B cell (primary cell): Measurements from ENCODE around the gene CLDN4. TPM values are rescaled to one million over a fixed set of nuclear protein-coding genes. Genes with fewer than 3 reads are reported as not detected.

Source experiments
- ATAC-seq: fragments of 200-7000 bp; cut with Tn5 transposase; one replicate; pipeline ENCODE4 v1.10.0; 2021; ENCODE audit warnings: low read depth, mild to moderate bottlenecking, moderate number of reproducible peaks, moderate library complexity
- CTCF ChIA-PET: fragments of 350-600 bp; sonication (Branson Sonifier 250); formaldehyde crosslinking; loops from one replicate; lab custom pipeline; 2021; ENCODE audit warnings: antibody characterized with exemption, inconsistent platforms; lab: Charles Lee
- POLR2A ChIA-PET: fragments of 350-600 bp; sonication (Branson Sonifier 250); formaldehyde crosslinking; loops from one replicate; lab custom pipeline; 2021; ENCODE audit warnings: antibody characterized with exemption; lab: Charles Lee
- DNase-seq: peaks from one replicate; pipeline ENCODE4 v3.0.0; 2013
- H2AFZ ChIP-seq: 2 replicates; pipeline ENCODE4 v1.6.1; 2012; ENCODE audit warnings: mild to moderate bottlenecking, low read depth, low read length; ENCODE audit not compliant: insufficient read depth, poor library complexity, severe bottlenecking
- H3K27ac ChIP-seq, 2 donors: 1 replicate in 1 of 2; 2 replicates in 1 of 2; pipeline ENCODE4 v1.5.1; 2012 to 2013; ENCODE audit warnings: low read length in 2 of 2, mild to moderate bottlenecking in 2 of 2, moderate library complexity in 1 of 2
- H3K27me3 ChIP-seq, 4 experiments: fragments of 200-600 bp in 1 of 4; sonication (generic) in 1 of 4; replicated peaks in 1 of 4; 1 replicate in 2 of 4; 2 replicates in 2 of 4; pipeline versions ENCODE4 v1.6.1 to v1.7.0; 2013 to 2016; ENCODE audit warnings: low read length in 3 of 4, mild to moderate bottlenecking in 2 of 4, mixed read lengths in 1 of 4, moderate library complexity in 1 of 4; ENCODE audit not compliant: insufficient read depth in 4 of 4, control insufficient read depth in 3 of 4; ENCODE audit errors: control extremely low read depth in 1 of 4
- H3K36me3 ChIP-seq, 2 experiments: replicated peaks in 1 of 2; 1 replicate in 1 of 2; 2 replicates in 1 of 2; pipeline versions ENCODE4 v1.6.1 to v1.7.1; 2013; ENCODE audit warnings: low read length in 1 of 2; ENCODE audit not compliant: insufficient read depth in 2 of 2, control insufficient read depth in 1 of 2; ENCODE audit errors: control extremely low read depth in 1 of 2, extremely low read depth in 1 of 2
- H3K4me1 ChIP-seq, 2 donors: fragments of 200-600 bp in 1 of 2; sonication (generic) in 1 of 2; 1 replicate in 1 of 2; 2 replicates in 1 of 2; pipeline versions ENCODE4 v1.5.1 to v1.6.1; 2013 to 2017; ENCODE audit warnings: low read length in 2 of 2; ENCODE audit not compliant: control insufficient read depth in 2 of 2, insufficient read depth in 2 of 2
- H3K4me2 ChIP-seq: replicated peaks from 2 replicates; pipeline ENCODE3; 2012; ENCODE audit warnings: mild to moderate bottlenecking, low read depth, low read length; ENCODE audit not compliant: poor library complexity, severe bottlenecking
- H3K4me3 ChIP-seq, 5 experiments: fragments of 200-600 bp in 1 of 5; sonication (generic) in 1 of 5; 1 replicate in 3 of 5; 2 replicates in 2 of 5; pipeline versions ENCODE4 v1.5.1 to v1.7.0; 2011 to 2016; ENCODE audit warnings: low read length in 4 of 5, mild to moderate bottlenecking in 4 of 5, low read depth in 2 of 5, control low read depth in 1 of 5, moderate library complexity in 1 of 5; ENCODE audit not compliant: insufficient read depth in 1 of 5; ENCODE audit errors: control extremely low read depth in 1 of 5, extremely low read depth in 1 of 5
- H3K79me2 ChIP-seq: fragments of 200-600 bp; sonication (generic); one replicate; pipeline ENCODE4 v1.6.0; 2016; ENCODE audit warnings: low read length; ENCODE audit not compliant: control insufficient read depth, insufficient read depth
- H3K9ac ChIP-seq: fragments of 200-600 bp; sonication (generic); 2 replicates; pipeline ENCODE4 v1.6.1; 2017; ENCODE audit warnings: mild to moderate bottlenecking, low read length, moderate library complexity
- H3K9me3 ChIP-seq, 3 donors: one replicate each; pipeline versions ENCODE4 v1.6.1 to v1.7.1; 2013; ENCODE audit warnings: low read length in 2 of 3; ENCODE audit not compliant: control insufficient read depth in 2 of 3, insufficient read depth in 1 of 3; ENCODE audit errors: control extremely low read depth in 1 of 3
- H4K20me1 ChIP-seq: 2 replicates; pipeline ENCODE4 v1.6.0; 2012; ENCODE audit warnings: mild to moderate bottlenecking, low read length; ENCODE audit not compliant: insufficient read depth, control insufficient read depth, poor library complexity, severe bottlenecking
- H3K27ac Mint-ChIP-seq: one replicate; pipeline ENCODE4 v1.8.0; 2021; ENCODE audit warnings: mixed read lengths
- H3K27me3 Mint-ChIP-seq: one replicate; pipeline ENCODE4 v1.8.0; 2021; ENCODE audit warnings: mixed read lengths
- H3K4me1 Mint-ChIP-seq: one replicate; pipeline ENCODE4 v1.8.0; 2021; ENCODE audit warnings: mixed read lengths
- H3K4me3 Mint-ChIP-seq: one replicate; pipeline ENCODE4 v1.8.0; 2021; ENCODE audit warnings: mixed read lengths
- H3K9me3 Mint-ChIP-seq: one replicate; pipeline ENCODE4 v1.8.0; 2022; ENCODE audit warnings: mixed read lengths; ENCODE audit not compliant: insufficient read depth
- CTCF ChIP-seq: fragments of 200-600 bp; IDR thresholded peaks from one replicate; pipeline ENCODE4 v1.8.0; 2022; ENCODE audit warnings: antibody characterized with exemption, mild to moderate bottlenecking
- EZH2 ChIP-seq: IDR thresholded peaks from 2 replicates; pipeline ENCODE4 v1.6.1; 2012; ENCODE audit warnings: borderline replicate concordance, low read depth, mild to moderate bottlenecking, moderate library complexity, low read length; ENCODE audit not compliant: insufficient read depth, poor library complexity, severe bottlenecking
- WGBS: methylation state at CpG from one replicate; pipeline ENCODE4 v1.1.5; 2013; ENCODE audit warnings: missing lambda C conversion rate; ENCODE audit not compliant: insufficient coverage; 5-methylcytosine and 5-hydroxymethylcytosine counted together
- intact Hi-C: fragments of 100-400 bp; cut with micrococcal nuclease; formaldehyde crosslinking; loops from one replicate; pipeline ENCODE4 v1.10.0; 2022
- polyA plus RNA-seq: library from polyadenylated mRNA; depleted of rRNA; stranded (reverse); fragments of >200 nt; gene quantifications from 2 replicates; pipeline ENCODE4 v1.2.3, GENCODE V29; 2012
- total RNA-seq, 2 donors: library from RNA; stranded (reverse); fragments of 120-200 nt in 1 of 2; gene quantifications; 1 replicate in 1 of 2; 2 replicates in 1 of 2; pipeline versions ENCODE4 v1.2.3 to v1.2.4, GENCODE V29; 2013 to 2022

CLDN4 gene
- total and polyA plus RNA-seq, 2 donors (not counting 1 experiment from before 2014, with no cell fraction given) = 0.09 TPM; not detected in 1

GRCh38 chr7:73860859-73861258 lies 30.1 kb downstream of the CLDN4 start, which contains the start of gene TMEM270:
TMEM270 (plus strand) TSS chr7:73861159; CDS start chr7:73861195, 36 bp downstream.
- H3K4me3 ChIP-seq = no peak within 1 kb of the TSS
- TF ChIP-seq EZH2 (no peak), CTCF (no peak)
- no peaks in the 10 kb centered on the region for H4K20me1 ChIP-seq
- CTCF ChIA-PET = no interaction called here
- POLR2A ChIA-PET = no interaction called here
- H3K4me1 ChIP-seq = peaks cover 0 to 2% of the 10 kb centered on the region in 2 donors
- no peaks in the 10 kb centered on the region for H3K9me3 Mint-ChIP-seq
- ATAC-seq = no peak
- H3K27ac Mint-ChIP-seq = no peak within 1 kb of the TSS
- H2AFZ ChIP-seq = no peak within 1 kb of the TSS
- H3K4me2 ChIP-seq = no peak within 1 kb of the TSS
- peaks cover 0 to 2% (median 0%) of the 10 kb centered on the region in 4 experiments for H3K27me3 ChIP-seq
- intact Hi-C loops = no loop called here
- 91% methylated on average over 10 of the region's 11 CpGs for WGBS
- peaks cover under 1% of the 10 kb centered on the region for H3K4me1 Mint-ChIP-seq
- peaks cover 14% of the 10 kb centered on the region for H3K27me3 Mint-ChIP-seq
- no peak within 1 kb of the TSS for H3K9ac ChIP-seq
- no peaks in the 10 kb centered on the region for H3K36me3 ChIP-seq
- no peaks in the 10 kb centered on the region for H3K79me2 ChIP-seq
- H3K9me3 ChIP-seq = no peaks in the 10 kb centered on the region
- no peak for DNase-seq
- no peak within 1 kb of the TSS for H3K27ac ChIP-seq
- H3K4me3 Mint-ChIP-seq = no peak within 1 kb of the TSS

GRCh38 chr7:73861305-73861704 lies 30.5 kb downstream of the CLDN4 start:
- no peak overlapping the region for H3K4me3 Mint-ChIP-seq

More at GRCh38 chr7:73861305-73861704, 30.5 kb downstream of the CLDN4 start:
- TF ChIP-seq EZH2 = no peak
- TF ChIP-seq CTCF = no peak
- intact Hi-C loops = no loop called here
- Histone ChIP-seq H3K4me1 (no peaks in the 10 kb centered on the region), H3K27ac (no peak overlapping the region), H4K20me1 (no peaks in the 10 kb centered on the region), H3K36me3 (no peaks in the 10 kb centered on the region), H3K27me3 (no peaks in the 10 kb centered on the region), H3K79me2 (no peaks in the 10 kb centered on the region), H2AFZ (no peak overlapping the region), H3K4me3 (no peak overlapping the region), H3K9ac (no peak overlapping the region), H3K4me2 (no peak overlapping the region), H3K9me3 (no peaks in the 10 kb centered on the region)
- no peaks in the 10 kb centered on the region for H3K9me3 Mint-ChIP-seq
- ChIA-PET CTCF (interaction anchor here (0.6 kb wide), 1 partner anchor 32 kb away, joined by 3 read pairs; no protein-coding TSS in a partner anchor), POLR2A (no interaction called here)
- ATAC-seq = no peak
- H3K27ac Mint-ChIP-seq = no peak overlapping the region
- H3K4me1 Mint-ChIP-seq = no peaks in the 10 kb centered on the region
- WGBS = 93% methylated on average over 7 of the region's 12 CpGs
- no peak for DNase-seq
- peaks cover 14% of the 10 kb centered on the region for H3K27me3 Mint-ChIP-seq
